T-helper 1 cell treated with Interleukin-12 subunit alpha and Interleukin-12 subunit beta and Interleukin-4 antibody, amounts not matched to agents 30 μg/mL and 1 μg/mL, for 36 hours (primary cell): ENCODE results near the gene STK25.

Experiments
- H3K27ac Mint-ChIP-seq: one replicate; pipeline ENCODE4 v1.8.0; 2021; ENCODE audit warnings: mild to moderate bottlenecking, mixed read lengths
- H3K27me3 Mint-ChIP-seq: one replicate; pipeline ENCODE4 v1.8.0; 2021; ENCODE audit warnings: low read depth, mixed read lengths
- H3K36me3 Mint-ChIP-seq: one replicate; pipeline ENCODE4 v1.8.0; 2021; ENCODE audit warnings: low read depth, mixed read lengths
- H3K4me1 Mint-ChIP-seq: one replicate; pipeline ENCODE4 v1.8.0; 2021; ENCODE audit warnings: low read depth, mixed read lengths
- H3K4me3 Mint-ChIP-seq: one replicate; pipeline ENCODE4 v1.8.0; 2021; ENCODE audit warnings: mild to moderate bottlenecking, moderate library complexity, mixed read lengths
- H3K9me3 Mint-ChIP-seq: one replicate; pipeline ENCODE4 v1.8.0; 2021; ENCODE audit warnings: mixed read lengths

Gene STK25

DNA sequence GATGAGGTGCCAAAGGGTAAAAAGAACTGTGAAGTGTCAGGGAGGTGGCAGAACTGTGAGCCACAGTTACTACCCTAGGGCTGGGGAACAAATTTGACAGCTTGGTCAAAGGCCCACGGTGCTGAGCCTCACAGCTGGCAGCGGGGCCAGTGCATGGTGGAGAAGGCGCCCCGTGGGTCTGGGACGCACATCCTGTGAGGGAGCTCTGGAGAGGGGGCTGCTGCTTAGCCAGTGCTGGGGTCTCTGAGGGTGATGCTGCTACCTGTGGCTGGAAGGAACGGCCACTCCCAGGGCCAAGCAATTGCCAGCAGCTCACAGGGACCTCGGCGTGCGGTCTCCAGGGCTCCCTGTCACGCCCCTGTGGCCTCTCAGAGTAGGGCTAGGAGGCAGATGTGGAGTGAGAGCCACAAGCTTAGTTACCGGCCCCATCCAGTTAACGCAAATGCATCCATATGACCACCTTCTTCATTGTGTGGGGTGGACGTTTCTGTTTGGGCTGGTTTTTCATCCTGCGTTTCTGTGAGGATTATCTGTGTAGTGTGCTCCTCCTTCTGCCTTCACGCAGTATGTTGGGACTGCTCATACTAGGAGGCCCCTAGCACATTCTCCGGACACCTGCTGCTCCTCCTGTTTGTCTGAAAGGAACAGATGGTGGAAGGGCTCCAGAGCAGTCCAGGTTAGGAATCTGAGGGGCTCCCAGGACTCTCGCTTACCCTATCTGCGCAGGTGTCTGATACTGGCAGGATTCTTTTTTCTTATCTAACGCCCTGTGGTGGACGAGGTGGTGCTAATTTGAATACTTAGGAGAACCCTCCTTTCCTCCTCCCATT lies 26.0 kb downstream of the STK25 start:
- H3K4me1 Mint-ChIP-seq, result no peaks in the 10 kb centered on the region
- H3K36me3 Mint-ChIP-seq, result no peaks in the 10 kb centered on the region
- no peaks in the 10 kb centered on the region for H3K27me3 Mint-ChIP-seq
- no peak overlapping the region for H3K27ac Mint-ChIP-seq
- no peak overlapping the region for H3K4me3 Mint-ChIP-seq
- H3K9me3 Mint-ChIP-seq, result no peaks in the 10 kb centered on the region

DNA sequence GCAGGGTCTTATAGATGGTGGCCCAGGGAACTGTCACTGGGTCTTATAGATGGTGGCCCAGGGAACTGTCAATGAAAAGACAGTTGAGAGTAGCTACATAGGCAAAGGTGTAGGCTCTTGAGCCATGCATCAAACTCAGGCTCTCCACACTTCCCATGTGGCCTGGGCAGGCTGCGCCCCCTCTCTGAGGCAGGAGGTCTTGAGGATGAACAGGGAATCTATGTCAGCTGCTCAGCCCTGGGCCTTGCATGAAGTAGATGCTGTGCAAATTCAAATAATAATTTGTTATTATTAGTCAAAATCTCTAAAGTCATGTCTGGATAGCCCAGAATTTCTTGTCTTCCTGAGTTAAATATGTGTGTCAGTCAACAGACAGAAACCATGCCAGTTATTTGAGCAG lies 26.7 kb downstream of the STK25 start:
- no peaks in the 10 kb centered on the region for H3K36me3 Mint-ChIP-seq
- no peaks in the 10 kb centered on the region for H3K27me3 Mint-ChIP-seq
- no peak overlapping the region for H3K27ac Mint-ChIP-seq
- H3K9me3 Mint-ChIP-seq, result no peaks in the 10 kb centered on the region
- H3K4me1 Mint-ChIP-seq, result no peaks in the 10 kb centered on the region
- H3K4me3 Mint-ChIP-seq, result no peak overlapping the region

DNA sequence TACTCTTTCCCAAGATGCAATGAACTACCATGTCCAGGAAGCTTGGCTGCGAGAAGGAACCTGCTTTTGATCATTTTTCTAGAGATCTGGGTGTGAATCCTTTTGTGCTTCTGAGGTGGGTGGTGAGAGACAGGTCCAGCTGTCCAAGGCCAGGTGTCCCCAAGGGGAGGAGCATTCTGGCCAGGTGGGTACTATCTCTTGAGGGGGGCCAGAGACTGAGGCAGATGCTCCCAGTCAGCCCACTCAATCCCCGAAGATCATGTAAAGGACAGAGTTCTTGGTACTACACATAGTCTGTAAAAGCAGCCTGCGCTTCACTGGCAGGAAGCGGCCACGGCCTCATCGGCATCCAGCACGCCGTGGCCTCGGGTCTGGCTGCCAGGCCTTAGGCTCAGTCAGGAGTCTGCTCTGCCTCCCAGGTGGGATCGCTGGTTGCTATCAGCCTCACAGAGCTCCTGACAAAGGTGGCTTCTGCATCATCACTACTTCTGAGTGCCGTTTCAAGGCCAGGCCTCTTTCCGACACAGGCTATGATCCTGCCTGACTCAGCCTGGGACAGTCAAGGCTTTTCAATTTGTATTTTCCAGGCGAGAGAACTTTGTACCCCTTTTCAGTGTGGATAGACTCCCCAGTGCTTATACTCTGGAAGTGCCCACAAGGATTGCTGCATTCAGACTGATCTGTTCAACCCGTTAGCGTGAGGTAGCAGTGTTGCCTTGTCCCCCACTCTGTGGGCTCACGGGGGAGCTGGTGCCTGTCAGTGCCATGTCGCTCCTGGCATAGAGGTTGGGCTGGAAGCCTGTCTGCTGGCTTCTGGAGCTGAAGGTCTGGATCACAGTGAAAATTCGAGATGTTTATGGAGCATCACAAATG lies 29.1 kb downstream of the STK25 start:
- Mint-ChIP-seq H3K27ac (no peak overlapping the region), H3K4me1 (no peaks in the 10 kb centered on the region), H3K36me3 (no peaks in the 10 kb centered on the region), H3K9me3 (no peaks in the 10 kb centered on the region), H3K4me3 (no peak overlapping the region), H3K27me3 (no peaks in the 10 kb centered on the region)

DNA sequence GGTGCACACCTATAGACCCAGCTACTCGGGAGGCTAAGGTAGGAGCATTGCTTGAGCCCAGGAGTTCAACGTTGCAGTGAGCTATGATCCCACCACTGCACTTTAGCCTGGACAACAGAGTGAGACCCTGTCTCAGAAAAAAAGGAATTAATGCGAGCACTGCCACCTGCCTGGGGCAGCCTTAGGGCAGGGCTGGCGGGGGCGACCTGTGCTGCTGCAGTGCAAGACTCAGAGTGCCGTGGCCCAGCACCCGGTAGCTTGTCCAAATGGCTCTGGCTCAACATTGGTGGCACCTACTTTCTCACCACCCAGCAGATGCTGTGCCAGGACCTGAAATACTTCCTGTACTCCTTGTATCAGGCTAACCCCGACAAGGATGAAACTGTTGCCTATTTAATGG lies 30.2 kb downstream of the STK25 start:
- H3K36me3 Mint-ChIP-seq, result no peaks in the 10 kb centered on the region
- H3K27me3 Mint-ChIP-seq, result peaks cover 1% of the 10 kb centered on the region
- no peak overlapping the region for H3K4me3 Mint-ChIP-seq
- no peak overlapping the region for H3K27ac Mint-ChIP-seq
- H3K4me1 Mint-ChIP-seq, result no peaks in the 10 kb centered on the region
- H3K9me3 Mint-ChIP-seq, result no peaks in the 10 kb centered on the region

DNA sequence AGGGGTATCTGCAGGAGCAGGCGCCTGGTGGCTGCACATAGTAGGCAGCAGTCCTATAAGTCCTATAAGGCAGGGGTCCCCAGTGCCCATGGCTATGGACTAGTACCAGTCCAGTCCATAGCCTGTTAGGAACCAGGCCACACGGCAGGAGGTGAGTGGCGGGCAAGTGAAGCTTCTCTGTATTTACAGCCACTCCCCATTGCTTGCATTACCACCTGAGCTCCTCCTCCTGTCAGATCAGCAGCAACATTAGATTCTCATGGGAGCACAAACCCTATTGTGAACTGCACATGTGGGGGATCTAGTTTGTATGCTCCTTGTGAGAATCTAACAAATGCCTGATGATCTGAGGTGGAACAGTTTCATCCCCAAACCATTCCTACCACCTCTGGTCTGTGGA lies 33.1 kb downstream of the STK25 start:
- Mint-ChIP-seq H3K4me3 (no peak overlapping the region), H3K4me1 (peaks cover 1% of the 10 kb centered on the region), H3K27me3 (peaks cover 13% of the 10 kb centered on the region), H3K9me3 (no peaks in the 10 kb centered on the region), H3K27ac (no peak overlapping the region), H3K36me3 (no peaks in the 10 kb centered on the region)

DNA sequence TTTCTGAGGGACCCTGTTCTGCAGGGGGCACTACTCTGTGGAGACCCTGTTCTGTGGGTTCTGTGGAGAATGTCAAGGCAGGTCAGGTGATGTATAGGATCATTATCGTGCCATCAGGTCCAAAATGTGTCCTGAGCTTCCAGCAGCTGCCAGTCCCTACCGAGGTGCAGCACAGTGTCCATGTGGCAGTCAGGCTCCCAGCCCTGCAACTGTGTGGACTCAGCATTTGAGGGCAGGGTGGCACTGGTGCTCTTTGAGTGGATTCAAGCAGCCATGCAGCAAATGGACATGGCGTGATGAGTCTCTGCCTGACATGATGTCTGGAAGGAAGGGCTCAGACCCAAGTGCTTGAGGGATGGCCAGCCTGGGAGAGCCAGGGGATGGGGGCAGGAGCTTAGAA lies 35.0 kb downstream of the STK25 start:
- H3K36me3 Mint-ChIP-seq, result no peaks in the 10 kb centered on the region
- H3K27me3 Mint-ChIP-seq, result peaks cover 13% of the 10 kb centered on the region
- no peak overlapping the region for H3K27ac Mint-ChIP-seq
- no peaks in the 10 kb centered on the region for H3K9me3 Mint-ChIP-seq
- H3K4me3 Mint-ChIP-seq, result no peak overlapping the region
- H3K4me1 Mint-ChIP-seq, result peaks cover 2% of the 10 kb centered on the region

DNA sequence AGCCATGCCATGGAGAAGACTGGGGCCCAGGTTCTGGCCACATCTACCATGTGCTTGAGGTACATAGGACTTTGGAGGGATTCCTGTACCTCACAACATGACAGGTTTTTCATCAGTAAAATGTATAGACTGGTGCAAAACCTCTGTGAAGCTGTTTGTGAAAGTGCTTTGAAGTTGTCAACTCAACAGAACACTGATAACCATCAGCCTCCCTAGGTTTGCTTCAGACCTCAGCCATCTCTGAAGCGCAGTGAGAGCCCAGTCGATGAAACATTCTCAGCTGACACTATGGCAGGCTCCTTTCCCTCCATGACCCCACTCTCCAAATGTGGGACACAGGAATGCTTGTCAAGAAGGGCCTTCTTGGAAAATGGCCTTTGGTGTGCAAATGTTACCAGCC lies 38.6 kb downstream of the STK25 start:
- peaks cover 2% of the 10 kb centered on the region for H3K4me1 Mint-ChIP-seq
- peaks cover 13% of the 10 kb centered on the region for H3K27me3 Mint-ChIP-seq
- no peaks in the 10 kb centered on the region for H3K36me3 Mint-ChIP-seq
- H3K27ac Mint-ChIP-seq, result no peak overlapping the region
- H3K4me3 Mint-ChIP-seq, result no peak overlapping the region
- no peaks in the 10 kb centered on the region for H3K9me3 Mint-ChIP-seq

DNA sequence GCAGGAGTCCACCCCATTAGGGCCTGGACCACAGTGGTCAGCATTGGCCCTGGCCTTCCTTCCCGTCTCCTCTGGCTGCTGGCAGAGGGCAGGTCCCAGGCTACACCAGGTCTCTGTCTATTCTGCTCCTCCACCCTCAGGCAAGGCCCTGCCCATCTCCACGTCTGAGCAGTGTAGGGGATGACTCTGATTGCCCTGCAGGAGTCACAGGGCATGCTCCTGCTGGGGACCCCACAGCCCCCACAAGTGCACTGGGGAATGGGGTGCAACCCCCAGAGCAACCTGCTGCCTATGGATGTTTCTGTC lies 40.0 kb downstream of the STK25 start:
- Mint-ChIP-seq H3K9me3 (no peaks in the 10 kb centered on the region), H3K4me1 (peaks cover 2% of the 10 kb centered on the region), H3K27me3 (peaks cover 13% of the 10 kb centered on the region), H3K36me3 (no peaks in the 10 kb centered on the region), H3K27ac (no peak overlapping the region), H3K4me3 (no peak overlapping the region)

DNA sequence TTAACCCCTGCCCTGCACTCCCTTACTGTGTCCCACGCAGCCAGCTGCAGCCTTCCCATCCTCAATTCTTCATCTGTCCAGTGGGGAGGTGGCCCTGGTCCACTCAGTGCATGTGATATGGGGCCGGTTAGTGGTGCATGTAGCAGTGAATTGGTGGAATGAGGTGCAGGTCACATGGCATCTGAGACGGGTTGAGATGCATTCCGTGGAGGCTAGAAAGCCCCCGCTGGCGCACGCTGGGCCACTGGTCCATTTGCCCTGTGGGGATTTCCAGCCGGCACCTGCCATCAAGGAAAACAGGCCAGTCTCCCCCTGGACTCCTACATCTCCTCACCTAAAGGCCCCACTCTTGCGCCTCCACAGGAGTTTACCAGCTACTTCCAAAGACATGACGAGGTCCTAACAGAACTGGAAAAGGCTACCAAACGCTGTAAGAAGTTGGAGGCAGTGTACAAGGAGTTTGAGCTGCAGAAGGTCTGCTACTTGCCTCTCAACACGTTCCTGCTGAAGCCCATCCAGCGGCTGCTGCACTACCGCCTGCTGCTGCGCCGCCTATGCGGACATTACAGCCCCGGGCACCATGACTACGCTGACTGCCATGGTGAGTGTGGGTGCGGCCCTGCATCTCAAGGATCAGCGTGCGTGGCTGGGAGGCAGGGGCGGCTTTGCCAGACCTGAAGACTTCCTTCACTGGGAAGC lies 40.5 kb downstream of the STK25 start:
- Mint-ChIP-seq H3K4me3 (no peak overlapping the region), H3K27ac (no peak overlapping the region), H3K27me3 (peaks cover 10% of the 10 kb centered on the region), H3K36me3 (no peaks in the 10 kb centered on the region), H3K4me1 (peaks cover 2% of the 10 kb centered on the region), H3K9me3 (no peaks in the 10 kb centered on the region)

DNA sequence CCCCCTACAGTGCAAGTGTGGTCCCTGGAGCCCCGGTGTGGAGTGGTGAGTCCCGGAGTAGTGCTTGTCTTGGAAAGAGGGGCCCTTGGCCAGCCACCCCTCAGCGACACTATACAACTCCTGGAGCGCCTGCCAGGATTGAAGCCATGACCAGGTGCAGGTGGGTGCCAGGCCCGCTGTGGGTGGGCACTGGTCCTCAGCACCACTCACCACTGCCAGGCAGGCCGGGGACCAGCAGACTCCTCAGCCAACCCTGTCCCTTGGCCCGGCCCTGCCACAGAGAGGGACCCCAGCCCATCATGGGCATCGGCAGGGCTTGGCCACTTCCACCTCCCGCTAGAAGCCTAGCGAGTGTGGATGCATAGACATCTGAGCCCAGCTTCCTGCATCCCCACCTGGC lies 42.2 kb downstream of the STK25 start:
- Mint-ChIP-seq H3K27me3 (no peaks in the 10 kb centered on the region), H3K36me3 (no peaks in the 10 kb centered on the region), H3K4me1 (peaks cover 2% of the 10 kb centered on the region), H3K9me3 (no peaks in the 10 kb centered on the region), H3K4me3 (no peak overlapping the region), H3K27ac (no peak overlapping the region)

DNA sequence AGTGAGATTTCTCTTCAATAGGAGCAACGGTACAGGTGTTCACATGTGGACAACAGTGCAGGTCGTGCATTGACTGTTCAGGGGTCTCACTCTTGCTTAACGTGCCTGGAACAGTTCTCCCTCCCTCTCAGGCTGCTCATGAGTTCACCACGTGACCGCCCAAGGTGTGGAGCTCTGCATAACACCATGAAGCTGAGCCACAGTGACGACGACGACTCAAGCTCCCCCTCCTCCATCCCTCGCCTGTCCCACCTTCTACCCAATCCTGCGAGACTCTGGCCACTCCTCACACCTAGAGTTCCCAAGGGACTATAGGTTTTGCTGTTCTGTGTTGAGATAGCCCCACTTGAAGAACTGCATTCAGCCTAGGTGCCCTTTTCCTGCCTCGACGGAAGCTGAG lies 42.8 kb downstream of the STK25 start:
- Mint-ChIP-seq H3K27me3 (no peaks in the 10 kb centered on the region), H3K4me3 (no peak overlapping the region), H3K36me3 (no peaks in the 10 kb centered on the region), H3K9me3 (no peaks in the 10 kb centered on the region), H3K4me1 (peaks cover 2% of the 10 kb centered on the region), H3K27ac (no peak overlapping the region)

DNA sequence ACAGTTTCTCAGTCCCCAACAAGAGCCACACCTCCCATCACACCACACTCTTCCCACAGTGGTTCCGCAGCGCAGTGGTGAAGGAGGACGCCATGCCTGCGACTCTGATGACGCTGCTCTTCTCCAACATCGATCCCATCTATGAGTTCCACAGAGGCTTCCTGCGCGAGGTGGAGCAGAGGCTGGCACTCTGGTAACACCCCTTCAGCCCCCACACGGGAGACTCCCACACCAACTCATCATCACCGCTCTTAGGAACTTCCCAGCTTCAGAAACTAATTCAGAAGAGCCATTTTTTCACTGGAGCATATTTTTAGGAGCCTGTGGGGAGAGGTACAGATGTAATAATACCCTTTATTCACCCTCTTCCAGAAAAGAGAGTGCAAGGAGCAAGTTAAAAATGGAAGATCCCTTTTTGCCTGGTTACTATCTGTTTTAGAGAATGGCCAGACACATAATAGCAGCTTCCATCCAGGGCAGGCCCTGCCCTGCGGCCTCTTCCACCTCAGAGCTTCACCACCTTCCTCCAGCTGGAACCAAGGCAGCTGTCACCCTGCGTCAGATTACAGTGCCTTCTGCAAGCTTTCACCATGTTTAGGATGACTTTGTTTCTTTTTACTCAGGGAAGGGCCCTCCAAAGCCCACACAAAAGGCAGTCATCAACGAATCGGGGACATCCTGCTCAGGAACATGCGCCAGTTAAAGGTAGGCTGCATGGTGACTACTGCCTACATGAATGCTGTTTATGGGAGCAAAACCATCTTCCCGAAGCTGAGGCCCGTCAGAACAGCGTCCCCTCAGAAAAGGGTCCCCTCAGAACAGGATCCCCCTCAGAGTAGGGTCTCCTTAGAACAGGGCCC lies 44.9 kb downstream of the STK25 start:
- Mint-ChIP-seq H3K9me3 (no peaks in the 10 kb centered on the region), H3K36me3 (no peaks in the 10 kb centered on the region), H3K4me3 (no peak overlapping the region), H3K27me3 (no peaks in the 10 kb centered on the region), H3K27ac (no peak overlapping the region), H3K4me1 (no peaks in the 10 kb centered on the region)

DNA sequence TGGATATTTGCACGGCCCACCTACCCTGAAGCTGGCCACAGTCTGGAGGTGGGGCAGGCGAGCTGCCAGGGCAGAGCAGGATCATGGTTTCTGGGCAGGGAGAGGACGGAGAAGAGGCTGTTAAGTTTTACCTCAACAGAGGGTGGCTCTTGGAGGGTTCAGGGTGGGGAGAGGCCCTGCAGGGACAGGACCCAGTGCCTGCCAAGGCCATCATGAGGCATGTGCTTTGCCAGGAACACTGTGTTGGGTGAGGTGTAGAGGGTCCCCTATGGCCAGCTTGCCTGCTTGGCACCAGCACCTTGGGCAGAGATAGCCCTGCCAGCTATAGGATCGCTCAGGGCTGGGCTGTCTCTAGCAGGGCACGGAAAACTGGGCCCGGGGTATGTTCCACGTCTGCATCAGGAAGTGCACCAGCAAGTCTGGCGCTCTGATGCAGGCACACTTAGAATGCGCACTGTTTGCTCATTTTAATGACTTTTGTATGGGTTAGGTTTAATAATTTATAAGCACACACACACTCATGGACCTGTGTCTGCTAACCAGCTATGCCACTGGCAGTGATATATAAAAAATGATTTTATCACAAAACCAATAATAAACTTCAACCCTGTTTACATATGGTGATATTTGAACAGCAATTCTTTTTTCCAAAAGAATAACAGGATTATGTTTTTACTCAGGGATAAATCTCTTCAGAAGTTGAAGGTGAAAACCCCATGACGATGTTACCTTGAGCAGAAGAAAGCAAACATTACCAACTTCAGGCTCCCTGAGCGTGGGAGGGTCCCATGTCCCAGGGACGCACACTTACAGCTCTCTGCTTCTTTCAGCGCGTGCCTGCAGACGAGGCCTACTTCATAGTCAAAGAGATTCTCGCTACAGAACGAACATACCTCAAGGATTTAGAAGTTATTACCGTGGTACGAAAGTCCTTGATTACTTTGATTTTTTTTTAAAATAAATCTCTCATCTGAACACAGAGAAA lies 46.4 kb downstream of the STK25 start:
- H3K27me3 Mint-ChIP-seq, result no peaks in the 10 kb centered on the region
- no peaks in the 10 kb centered on the region for H3K4me1 Mint-ChIP-seq
- no peaks in the 10 kb centered on the region for H3K36me3 Mint-ChIP-seq
- no peaks in the 10 kb centered on the region for H3K9me3 Mint-ChIP-seq
- no peak overlapping the region for H3K4me3 Mint-ChIP-seq
- no peak overlapping the region for H3K27ac Mint-ChIP-seq
